ENCODE results near the gene GPATCH2L.

- TF ChIP-seq CTCF (IDR thresholded peaks at IDR 0.05) (no peak), POLR2A (IDR thresholded peaks at IDR 0.05) (no peak)
Observed at GRCh38 chr14:76191297-76191696, 39.6 kb downstream of the GPATCH2L start.

Measured in thyroid gland (tissue), 4 donors.